Tibial nerve (tissue), 4 donors: ENCODE results near the gene PDZD2. TPM values are rescaled to one million over a fixed set of nuclear protein-coding genes. Genes with fewer than 3 reads are reported as not detected.
"Not testable (repeated sequence)": the region's sequence is repeated elsewhere in the genome, so short reads cannot be mapped to it uniquely, and the experiment has no call there.

Experiments used
- DNase-seq, 2 donors: peaks; one replicate each; pipeline ENCODE4 v3.0.0-alpha.2; 2019; ENCODE audit warnings: low spot score in 2 of 2
- H3K27ac ChIP-seq, 4 donors: fragments of 200-600 bp; sonication (generic) in 3 of 4; one replicate each; pipeline ENCODE4 v1.5.1; 2017 to 2019; ENCODE audit warnings: mild to moderate bottlenecking in 1 of 4
- H3K27me3 ChIP-seq, 2 donors: fragments of 200-600 bp; sonication (generic) in 1 of 2; one replicate each; pipeline versions ENCODE4 v1.5.1 to v1.6.0; 2017 to 2019
- H3K36me3 ChIP-seq, 3 donors: fragments of 200-600 bp; sonication (generic); one replicate each; pipeline ENCODE4 v1.5.1; 2018 to 2019
- H3K4me1 ChIP-seq, 4 donors: fragments of 200-600 bp; sonication (generic) in 3 of 4; one replicate each; pipeline ENCODE4 v1.5.1; 2017 to 2019
- H3K4me3 ChIP-seq, 4 donors: fragments of 200-600 bp; sonication (generic) in 3 of 4; one replicate each; pipeline ENCODE4 v1.5.1; 2017 to 2019; ENCODE audit warnings: mild to moderate bottlenecking in 1 of 4, moderate library complexity in 1 of 4
- H3K9me3 ChIP-seq, 4 donors: fragments of 200-600 bp; sonication (generic) in 3 of 4; one replicate each; pipeline ENCODE4 v1.5.1; 2017 to 2019
- CTCF ChIP-seq, 5 experiments: fragments of 200-600 bp in 3 of 5; fragments of 450-650 bp in 2 of 5; sonication (generic) in 3 of 5; IDR thresholded peaks; one replicate each; pipeline ENCODE4 v1.5.1; 2016 to 2019; ENCODE audit warnings: antibody characterized with exemption in 5 of 5, mild to moderate bottlenecking in 3 of 5, moderate library complexity in 2 of 5
- EP300 ChIP-seq, 2 donors: sonication (generic); formaldehyde crosslinking; IDR thresholded peaks; one replicate each; pipeline ENCODE4 v1.6.1; 2017; ENCODE audit warnings: antibody characterized with exemption in 2 of 2, mild to moderate bottlenecking in 1 of 2
- POLR2A ChIP-seq, 2 donors: fragments of 450-650 bp; IDR thresholded peaks; one replicate each; pipeline ENCODE4 v1.6.1; 2017; ENCODE audit warnings: antibody characterized with exemption in 2 of 2, mild to moderate bottlenecking in 2 of 2, moderate library complexity in 2 of 2
- WGBS, 2 donors: methylation state at CpG; one replicate each; pipeline ENCODE4 v1.1.5; 2018; 5-methylcytosine and 5-hydroxymethylcytosine counted together
- total RNA-seq, 4 donors: library from RNA; depleted of rRNA; stranded (reverse); fragments of >200 nt; gene quantifications; one replicate each; pipeline ENCODE4 v1.1.0, GENCODE V29; 2016

The PDZD2 gene
- total RNA-seq, 4 donors from 2014 or later, result 102 to 153 (median 117) TPM

DNA sequence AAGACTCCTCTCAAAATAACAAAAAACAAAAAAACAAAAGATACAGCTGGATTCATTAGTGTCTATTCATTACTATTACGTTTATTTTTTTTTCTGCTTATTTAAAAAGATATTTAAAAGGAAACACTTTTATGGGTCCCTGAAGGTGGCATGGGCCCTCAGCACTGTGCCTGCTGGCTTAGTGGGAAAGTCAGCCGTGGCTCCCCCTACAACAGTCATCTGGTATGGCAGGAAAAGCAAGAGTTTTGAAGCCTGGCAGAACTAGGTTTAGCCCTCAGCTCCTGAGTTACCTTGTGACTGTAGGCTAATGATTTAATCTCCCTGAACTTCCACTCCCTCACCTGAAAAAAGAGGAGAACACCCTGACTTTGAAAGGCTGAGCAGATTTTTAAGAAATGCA lies 399.6 kb downstream of the PDZD2 start:
- TF ChIP-seq CTCF (IDR thresholded peaks at IDR 0.05) (no peak), EP300 (IDR thresholded peaks at IDR 0.05) (no peak), POLR2A (IDR thresholded peaks at IDR 0.05) (no peak)
- 69 to 74% methylated on average over 2 of the region's 2 CpGs for WGBS, 2 donors

GRCh38 chr5:32039133-32039532 lies 400.2 kb downstream of the PDZD2 start:
- H3K27ac ChIP-seq, result peak overlapping the region in 2 of 4 donors; percentile 60 to 93
- peaks cover 0 to 33% (median 0%) of the 10 kb centered on the region in 3 donors for H3K36me3 ChIP-seq
- H3K27me3 ChIP-seq, DNase-seq, H3K9me3 ChIP-seq, H3K4me3 ChIP-seq: not testable (repeated sequence)
- peaks cover 0 to 34% (median 11%) of the 10 kb centered on the region in 4 donors for H3K4me1 ChIP-seq
- 97 to 98% methylated on average over 22 of the region's 22 CpGs for whole genome bisulfite sequencing, 2 donors

More for the DNA sequence above, 399.6 kb downstream of the PDZD2 start:
- Histone ChIP-seq H3K4me3 (no peak overlapping the region), H3K9me3 (no peaks in the 10 kb centered on the region), H3K4me1 (peaks cover 0 to 40% (median 15%) of the 10 kb centered on the region in 4 donors), H3K27ac (peak overlapping the region in 2 of 4 donors; percentile 93 to 94), H3K36me3 (peaks cover 0 to 33% (median 0%) of the 10 kb centered on the region in 3 donors), H3K27me3 (no peaks in the 10 kb centered on the region)
- no peak for DNase-seq

DNA sequence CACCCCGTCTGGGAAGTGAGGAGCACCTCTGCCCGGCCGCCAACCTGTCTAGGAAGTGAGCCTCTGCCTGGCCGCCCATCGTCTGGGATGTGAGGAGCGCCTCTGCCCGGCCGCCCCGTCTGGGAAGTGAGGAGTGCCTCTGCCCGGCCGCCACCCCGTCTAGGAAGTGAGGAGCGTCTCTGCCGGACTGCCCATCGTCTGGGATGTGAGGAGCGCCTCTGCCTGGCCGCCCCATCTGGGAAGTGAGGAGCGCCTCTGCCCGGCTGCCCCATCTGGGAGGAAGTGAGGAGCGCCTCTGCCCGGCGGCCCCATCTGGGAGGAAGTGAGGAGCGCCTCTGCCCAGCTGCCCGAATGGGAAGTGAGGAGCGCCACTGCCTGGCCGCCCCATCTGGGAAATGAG lies 400.7 kb downstream of the PDZD2 start:
- H3K4me3 ChIP-seq, DNase-seq, H3K27me3 ChIP-seq, H3K9me3 ChIP-seq, H3K27ac ChIP-seq: not testable (repeated sequence)
- 95 to 98% methylated on average over 22 to 25 of the region's 26 CpGs for WGBS, 2 donors
- peaks cover 0 to 33% (median 0%) of the 10 kb centered on the region in 3 donors for H3K36me3 ChIP-seq
- peaks cover 0 to 36% (median 8%) of the 10 kb centered on the region in 4 donors for H3K4me1 ChIP-seq

- WGBS, 2 donors, result 90 to 91% methylated on average over 8 to 19 of the region's 31 CpGs
- H3K36me3 ChIP-seq, result peaks cover 0 to 33% (median 0%) of the 10 kb centered on the region in 3 donors
- not testable (repeated sequence) for DNase-seq, H3K4me3 ChIP-seq, H3K9me3 ChIP-seq, H3K27me3 ChIP-seq
- peaks cover 0 to 42% (median 7%) of the 10 kb centered on the region in 4 donors for H3K4me1 ChIP-seq
- peak overlapping the region in 1 of 4 donors; percentile 33 for H3K27ac ChIP-seq
Observed at GRCh38 chr5:32040181-32040695, 401.3 kb downstream of the PDZD2 start.

- Histone ChIP-seq H3K9me3 (no peaks in the 10 kb centered on the region), H3K27ac (peak overlapping the region; percentile 14 to 83 (median 53)), H3K36me3 (peaks cover 0 to 29% (median 0%) of the 10 kb centered on the region in 3 donors), H3K27me3 (no peaks in the 10 kb centered on the region), H3K4me3 (no peak overlapping the region), H3K4me1 (peaks cover 0 to 33% (median 11%) of the 10 kb centered on the region in 4 donors)
- peak in 1 of 2 donors; percentile 46 for DNase-seq
- WGBS, 2 donors, result 19 to 30% methylated on average over 7 of the region's 7 CpGs
- TF ChIP-seq EP300 (IDR thresholded peaks at IDR 0.05) (peak in 1 of 2 donors; percentile 71), POLR2A (IDR thresholded peaks at IDR 0.05) (no peak), CTCF (IDR thresholded peaks at IDR 0.05) (no peak)
Observed at GRCh38 chr5:32042551-32042961, 403.6 kb downstream of the PDZD2 start.

DNA sequence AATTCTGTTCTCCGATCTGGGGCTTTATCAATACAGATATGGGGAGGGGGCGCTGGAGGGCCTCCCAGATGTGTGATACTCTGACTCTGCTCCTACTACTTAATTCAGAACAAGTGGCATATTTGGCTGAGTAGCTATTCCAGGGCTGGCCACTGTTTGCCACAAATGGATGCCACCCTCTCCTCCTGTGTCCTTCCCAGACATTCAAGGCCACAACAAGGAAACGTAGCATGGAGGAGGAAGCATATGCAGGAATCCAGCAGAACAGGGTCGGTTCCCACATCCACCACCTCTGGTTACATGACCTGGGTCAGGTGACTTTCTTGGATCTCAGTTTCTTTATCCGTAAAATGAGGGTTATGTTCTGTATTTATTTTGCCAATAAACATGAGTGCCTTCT lies 404.2 kb downstream of the PDZD2 start:
- 60 to 61% methylated on average over 5 of the region's 5 CpGs for WGBS, 2 donors
- Histone ChIP-seq H3K9me3 (no peaks in the 10 kb centered on the region), H3K27me3 (no peaks in the 10 kb centered on the region), H3K27ac (peak overlapping the region; percentile 14 to 83 (median 53)), H3K4me3 (no peak overlapping the region), H3K4me1 (peaks cover 0 to 39% (median 12%) of the 10 kb centered on the region in 4 donors), H3K36me3 (peaks cover 0 to 29% (median 0%) of the 10 kb centered on the region in 3 donors)
- TF ChIP-seq CTCF (IDR thresholded peaks at IDR 0.05) (no peak), EP300 (IDR thresholded peaks at IDR 0.05) (no peak), POLR2A (IDR thresholded peaks at IDR 0.05) (no peak)
- DNase-seq, result no peak
